GM18951 (cell line): ENCODE data around the gene TGFBI.

Source experiments
- POLR2A ChIP-seq: IDR thresholded peaks from 4 replicates; pipeline ENCODE4 v1.6.1; 2011; ENCODE audit warnings: mild to moderate bottlenecking; ENCODE audit not compliant: insufficient read length, insufficient read depth; ENCODE audit errors: extremely low read depth
- in situ Hi-C: fragments of 300-500 bp; cut with MboI; formaldehyde crosslinking; loops from one replicate; pipeline ENCODE4 v1.12.0; 2022; ENCODE audit warnings: low sequenced_read_pairs, mixed read lengths, inconsistent platforms; ENCODE audit not compliant: unreplicated experiment

Gene TGFBI

DNA sequence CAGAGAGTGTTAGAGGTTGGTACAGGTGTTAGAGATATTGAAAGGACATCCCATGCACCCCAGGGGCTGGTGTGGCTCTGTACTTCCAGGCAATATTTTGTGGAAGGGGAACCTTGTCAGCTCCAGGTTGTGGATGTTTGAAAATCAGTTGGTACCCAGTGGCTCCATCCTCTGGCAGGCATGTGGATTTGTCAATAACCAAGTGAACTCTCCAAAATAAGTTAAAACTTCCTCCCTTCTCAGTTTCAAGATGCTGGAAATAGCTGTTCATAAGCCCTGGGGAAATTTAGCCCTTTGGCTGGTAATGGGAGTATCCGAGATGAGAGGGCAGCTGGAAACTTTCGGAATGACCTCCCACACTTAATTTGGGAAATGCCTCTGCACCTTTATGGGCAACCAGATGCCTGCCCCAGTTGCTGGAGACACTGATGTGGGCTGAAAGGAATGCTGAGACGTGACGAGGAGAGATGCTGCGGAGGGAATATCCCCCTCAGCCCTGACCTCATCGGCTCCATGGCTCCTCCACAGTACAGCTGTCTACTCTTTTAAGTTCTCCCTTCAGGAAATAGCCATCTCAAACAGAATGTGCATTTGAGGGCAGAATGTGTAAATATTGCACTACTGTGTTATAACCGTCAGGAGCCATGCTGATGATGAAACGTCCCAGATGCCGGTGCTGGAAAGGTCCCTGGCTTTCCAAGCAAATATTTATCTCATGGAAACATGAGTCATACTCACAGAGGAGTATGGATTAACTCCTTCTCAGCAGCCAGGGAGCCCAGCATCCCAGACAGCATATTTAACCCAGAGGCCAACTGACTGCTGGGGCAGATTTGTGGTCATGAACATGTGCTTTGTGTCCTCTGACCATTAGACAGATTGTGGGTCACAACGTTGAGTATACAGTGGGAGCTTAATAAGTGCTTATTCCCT, 29.5 kb downstream of the TGFBI start:
- in situ Hi-C loops = no loop called here

DNA sequence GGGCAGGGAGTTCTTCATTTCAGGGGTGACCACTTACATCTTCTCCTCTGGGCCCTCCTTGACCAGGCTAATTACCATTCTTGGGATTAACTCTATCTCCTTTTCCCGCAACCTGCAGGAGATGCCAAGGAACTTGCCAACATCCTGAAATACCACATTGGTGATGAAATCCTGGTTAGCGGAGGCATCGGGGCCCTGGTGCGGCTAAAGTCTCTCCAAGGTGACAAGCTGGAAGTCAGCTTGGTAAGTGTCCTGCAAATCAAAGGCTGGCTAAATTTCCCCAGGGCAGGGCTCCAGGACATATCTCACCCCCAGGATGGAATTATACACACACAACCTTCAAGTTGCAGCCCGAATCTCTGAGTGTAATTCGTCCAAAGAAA, 30.2 kb downstream of the TGFBI start:
- in situ Hi-C loops = no loop called here
- no peak for TF ChIP-seq POLR2A

More for the DNA sequence above, 29.5 kb downstream of the TGFBI start:
- TF ChIP-seq POLR2A = no peak

DNA sequence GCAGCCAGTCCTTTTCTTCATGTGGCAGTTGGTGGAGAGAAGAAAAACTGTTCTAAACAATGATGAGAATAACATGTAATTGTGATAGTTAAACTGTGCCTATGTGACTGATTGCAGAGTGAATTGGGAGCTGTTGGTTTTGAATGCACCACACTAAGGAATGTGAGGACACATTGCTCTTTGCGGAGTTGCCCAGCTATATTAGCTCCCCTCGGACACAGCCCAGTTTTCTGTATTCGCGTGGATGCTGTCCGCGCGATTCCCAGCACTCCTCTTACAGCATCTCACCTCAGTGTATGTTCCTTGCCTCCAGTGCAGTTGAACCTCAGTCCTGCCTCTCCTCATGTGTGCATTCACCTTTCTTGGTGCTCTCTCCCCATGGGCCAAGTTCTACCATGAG, 32.2 kb downstream of the TGFBI start:
- in situ Hi-C loops = no loop called here
- TF ChIP-seq POLR2A = no peak

DNA sequence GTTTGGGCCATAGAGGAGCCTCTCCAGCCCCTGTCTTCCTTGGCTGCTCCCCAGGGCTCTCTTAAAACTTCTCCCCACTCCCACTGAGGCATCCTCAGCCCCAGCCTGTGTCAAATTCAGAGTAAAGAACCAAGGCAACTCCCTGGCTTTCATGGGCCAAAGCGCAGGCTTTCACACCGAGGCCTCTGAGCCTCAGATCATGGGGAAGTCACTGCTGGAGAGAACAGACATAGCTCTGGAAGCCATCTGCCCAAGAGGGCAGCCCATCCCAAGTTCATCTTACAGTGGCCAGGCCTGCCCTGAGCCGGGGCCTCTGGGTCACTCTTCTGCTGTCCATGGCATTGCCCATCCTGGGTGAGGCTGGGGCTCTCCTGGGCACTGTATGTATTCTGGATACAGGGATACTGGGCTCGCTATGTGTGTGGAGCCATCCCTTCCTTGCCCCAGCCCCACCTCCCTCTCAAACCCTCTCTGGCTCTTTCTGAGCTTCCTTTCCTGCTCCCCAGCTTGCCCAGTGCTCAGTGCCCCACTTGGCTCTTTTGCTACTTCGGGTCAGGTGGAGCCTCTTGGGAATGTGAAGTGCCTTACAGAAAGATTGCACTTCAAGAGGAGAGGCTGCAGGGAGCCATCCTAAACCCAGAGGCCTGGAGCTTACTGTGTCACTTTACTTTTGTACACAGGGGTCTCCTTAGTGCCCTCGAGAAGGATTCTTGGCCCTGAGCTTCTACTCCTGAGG, 33.0 kb downstream of the TGFBI start:
- in situ Hi-C loops = no loop called here

DNA sequence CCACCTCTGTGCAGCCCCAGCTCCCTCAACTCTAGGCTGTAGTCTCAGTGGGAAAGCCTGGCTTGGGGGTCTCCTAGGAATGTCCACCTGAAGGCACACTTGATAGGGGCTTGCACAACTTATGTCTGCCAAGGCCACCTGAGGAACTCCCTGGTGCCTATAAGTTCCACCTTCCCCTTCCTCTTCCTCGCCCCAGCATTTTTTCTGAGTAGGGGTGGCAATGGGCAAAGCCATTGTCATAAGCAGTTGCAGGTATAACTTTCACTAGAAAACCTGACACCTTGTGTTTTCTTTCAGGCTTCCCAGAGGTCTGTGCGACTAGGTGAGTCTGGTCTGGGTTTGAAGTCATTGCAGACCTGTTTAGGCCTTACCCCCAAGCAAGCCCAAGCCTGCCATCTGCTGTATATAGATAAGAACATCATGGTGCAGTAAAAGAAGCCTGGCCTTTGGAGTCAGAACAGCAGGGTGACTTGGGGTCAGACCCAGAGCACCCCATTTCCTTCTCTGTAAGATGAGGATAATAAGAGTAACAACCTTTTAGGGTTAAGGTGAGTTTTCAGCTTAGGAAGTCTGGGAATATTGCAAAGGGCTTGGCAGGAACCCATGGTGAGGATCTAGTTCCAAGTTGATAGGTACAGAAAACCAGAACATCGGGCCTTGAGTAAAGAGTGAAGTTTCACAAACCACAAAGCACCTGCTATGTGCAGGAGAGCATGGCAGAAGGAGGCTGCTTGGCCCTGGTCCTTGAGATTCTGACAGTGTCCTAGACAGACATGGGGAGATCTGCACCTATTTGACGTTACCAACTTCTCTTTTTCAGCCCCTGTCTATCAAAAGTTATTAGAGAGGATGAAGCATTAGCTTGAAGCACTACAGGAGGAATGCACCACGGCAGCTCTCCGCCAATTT, 33.8 kb downstream of the TGFBI start:
- in situ Hi-C loops = no loop called here
- TF ChIP-seq POLR2A = no peak

More for the DNA sequence above, 33.0 kb downstream of the TGFBI start:
- no peak for TF ChIP-seq POLR2A

DNA sequence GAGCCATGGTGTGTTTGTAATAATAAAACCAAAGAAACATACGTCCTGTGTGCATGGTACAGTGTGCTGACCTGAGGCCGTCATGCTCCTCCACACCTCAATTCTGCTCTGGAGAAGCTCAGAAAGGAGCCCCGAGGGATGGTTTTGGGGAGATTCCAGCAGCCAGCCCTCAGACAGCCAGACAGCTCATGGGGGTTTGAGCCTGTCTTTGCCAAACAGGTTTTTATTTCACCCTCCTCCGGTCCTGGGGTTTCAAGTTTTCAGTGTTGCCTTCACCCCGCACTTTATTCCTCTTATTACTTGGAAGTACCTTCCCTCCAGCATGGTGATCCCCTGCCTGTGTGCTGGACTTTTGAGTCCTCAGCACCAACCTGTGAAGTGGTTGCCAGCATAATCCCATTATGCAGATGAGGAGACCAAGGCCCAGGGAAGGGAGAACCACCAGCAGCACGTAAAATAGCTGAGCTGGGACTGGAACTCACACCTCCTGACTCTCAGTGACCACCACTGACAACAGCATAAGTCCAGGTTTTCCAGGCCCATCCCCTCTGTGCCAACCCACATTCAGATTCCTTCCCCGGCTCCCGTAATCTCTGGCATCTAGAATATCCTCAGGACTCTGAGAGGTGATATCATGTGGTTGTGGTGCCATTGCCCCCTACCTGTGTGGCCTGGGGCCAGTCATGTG, 35.1 kb downstream of the TGFBI start:
- in situ Hi-C loops = no loop called here
- no peak for TF ChIP-seq POLR2A

DNA sequence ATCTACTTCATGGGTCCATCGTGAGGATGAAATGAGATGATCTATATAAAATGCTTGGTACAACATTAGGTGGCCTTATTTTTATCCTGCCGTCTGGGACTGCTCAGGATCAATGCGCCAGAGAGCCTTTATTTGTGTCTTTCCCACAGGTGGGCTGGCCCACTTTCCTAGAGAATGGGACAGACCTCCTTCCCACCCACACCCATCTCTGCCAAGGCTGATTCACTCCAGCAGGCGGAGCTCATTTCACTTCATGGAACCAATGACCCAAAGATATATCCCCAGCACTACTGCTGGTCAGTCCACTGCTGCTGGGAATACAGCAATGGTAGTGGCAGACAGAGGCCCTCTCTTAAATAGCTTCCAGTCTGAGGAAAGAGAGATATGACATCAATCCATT, 35.7 kb downstream of the TGFBI start:
- in situ Hi-C loops = no loop called here
- TF ChIP-seq POLR2A = no peak

DNA sequence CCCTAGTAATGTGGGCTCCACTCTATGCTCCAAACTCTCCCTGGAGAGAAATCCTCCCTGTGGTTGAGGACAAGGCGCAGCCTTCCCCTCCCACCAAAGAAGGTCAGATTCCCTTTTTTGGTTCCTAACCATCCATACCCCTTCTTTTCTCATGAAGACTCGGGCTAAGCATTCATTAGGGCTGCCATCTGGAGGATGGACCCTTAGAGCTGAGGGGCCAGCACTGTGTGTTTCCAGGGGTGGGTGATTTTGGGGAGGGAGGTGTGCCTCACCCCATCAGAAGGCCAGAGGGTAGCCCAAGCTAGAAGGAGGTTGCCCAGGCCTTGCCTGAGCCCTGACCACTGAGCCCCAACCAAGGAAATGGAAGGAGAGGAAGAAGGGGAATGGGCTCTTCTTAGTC, 36.8 kb downstream of the TGFBI start:
- TF ChIP-seq POLR2A = no peak
- in situ Hi-C loops = no loop called here

DNA sequence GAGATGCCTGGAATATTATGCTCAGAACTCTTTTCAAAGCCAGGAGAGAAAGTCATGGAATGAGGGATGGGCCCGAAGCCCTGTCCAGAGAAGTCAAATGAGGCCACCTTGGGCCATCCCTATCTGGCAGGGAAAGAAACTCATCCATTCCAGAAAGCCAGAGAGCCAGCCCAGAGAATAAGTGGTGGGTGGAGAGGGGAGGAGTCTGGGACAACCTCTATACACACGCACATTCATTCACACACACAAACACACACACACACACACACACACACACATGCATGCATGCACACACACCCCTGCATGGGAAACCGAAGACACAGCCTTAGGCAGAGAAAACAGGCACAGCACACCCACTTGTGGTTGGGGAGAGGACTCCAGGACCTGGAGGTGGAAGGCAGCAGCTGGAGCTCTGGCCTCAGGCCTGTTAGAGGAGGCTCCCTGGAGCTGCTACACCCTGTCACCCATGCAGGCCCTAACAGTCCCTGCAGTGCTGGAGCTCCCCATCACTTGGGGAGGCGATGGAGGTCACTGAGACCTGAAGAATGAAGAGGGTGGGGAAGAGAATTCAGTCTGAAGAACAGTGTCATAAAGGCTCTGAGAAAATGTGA, 38.0 kb downstream of the TGFBI start:
- no peak for TF ChIP-seq POLR2A
- in situ Hi-C loops = no loop called here

DNA sequence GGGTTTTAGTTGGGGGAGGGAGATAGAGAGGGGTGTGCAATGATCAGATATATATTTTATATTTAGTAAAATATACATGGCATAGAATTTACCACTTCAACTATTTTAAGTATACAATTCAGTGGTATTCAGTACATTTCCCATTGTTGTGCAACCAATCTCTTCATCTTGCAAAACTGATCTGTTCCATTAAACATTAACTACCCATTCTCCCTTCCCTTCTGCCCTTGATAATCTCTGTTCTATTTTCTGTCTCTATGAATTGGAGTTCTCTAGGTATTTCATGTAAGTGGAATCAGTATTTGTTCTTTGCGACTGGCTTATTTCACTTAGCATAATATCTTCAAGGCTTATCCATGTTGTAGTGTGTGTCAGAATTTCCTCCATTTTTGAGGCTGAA, 38.6 kb downstream of the TGFBI start:
- in situ Hi-C loops = no loop called here
- no peak for TF ChIP-seq POLR2A

DNA sequence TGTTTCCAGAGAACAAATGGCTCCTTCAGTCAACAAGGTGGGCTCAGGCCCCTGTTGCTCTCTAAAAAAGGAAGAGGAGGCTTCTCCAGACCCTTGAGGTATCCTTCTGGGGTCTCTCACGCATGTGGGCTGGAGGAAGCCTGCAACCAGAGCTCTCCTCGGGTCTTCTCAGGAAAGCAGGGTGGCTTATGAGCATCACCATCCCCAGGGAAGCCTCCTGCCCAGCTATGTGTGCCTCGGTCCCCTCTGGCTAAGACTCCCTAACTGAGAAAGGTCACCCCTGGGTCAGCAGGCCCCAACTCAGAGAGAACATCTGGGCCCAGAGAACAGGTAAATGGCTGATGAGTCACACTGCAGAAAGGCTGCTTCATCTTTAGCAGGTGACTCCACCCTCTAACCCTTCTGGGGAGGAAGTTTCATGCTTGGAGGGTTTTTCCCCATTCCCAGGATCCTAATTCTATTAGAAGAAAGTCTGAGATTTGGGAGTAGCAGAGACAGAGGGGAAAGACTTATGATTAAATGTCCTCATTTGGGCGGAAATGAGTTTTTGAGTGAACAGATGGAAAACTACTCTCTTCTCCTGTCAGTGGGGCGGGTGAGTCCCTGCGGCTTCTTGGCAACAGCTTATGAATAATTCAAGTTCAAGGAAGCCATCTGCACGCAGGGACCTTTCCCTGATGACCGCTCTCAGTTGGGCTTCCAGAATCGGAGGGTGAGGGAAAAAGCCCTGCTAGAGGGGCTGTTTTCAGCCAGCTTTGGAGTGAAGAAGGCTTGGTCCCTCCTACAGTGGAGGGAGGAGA, 41.9 kb downstream of the TGFBI start:
- no peak for TF ChIP-seq POLR2A
- in situ Hi-C loops = no loop called here

DNA sequence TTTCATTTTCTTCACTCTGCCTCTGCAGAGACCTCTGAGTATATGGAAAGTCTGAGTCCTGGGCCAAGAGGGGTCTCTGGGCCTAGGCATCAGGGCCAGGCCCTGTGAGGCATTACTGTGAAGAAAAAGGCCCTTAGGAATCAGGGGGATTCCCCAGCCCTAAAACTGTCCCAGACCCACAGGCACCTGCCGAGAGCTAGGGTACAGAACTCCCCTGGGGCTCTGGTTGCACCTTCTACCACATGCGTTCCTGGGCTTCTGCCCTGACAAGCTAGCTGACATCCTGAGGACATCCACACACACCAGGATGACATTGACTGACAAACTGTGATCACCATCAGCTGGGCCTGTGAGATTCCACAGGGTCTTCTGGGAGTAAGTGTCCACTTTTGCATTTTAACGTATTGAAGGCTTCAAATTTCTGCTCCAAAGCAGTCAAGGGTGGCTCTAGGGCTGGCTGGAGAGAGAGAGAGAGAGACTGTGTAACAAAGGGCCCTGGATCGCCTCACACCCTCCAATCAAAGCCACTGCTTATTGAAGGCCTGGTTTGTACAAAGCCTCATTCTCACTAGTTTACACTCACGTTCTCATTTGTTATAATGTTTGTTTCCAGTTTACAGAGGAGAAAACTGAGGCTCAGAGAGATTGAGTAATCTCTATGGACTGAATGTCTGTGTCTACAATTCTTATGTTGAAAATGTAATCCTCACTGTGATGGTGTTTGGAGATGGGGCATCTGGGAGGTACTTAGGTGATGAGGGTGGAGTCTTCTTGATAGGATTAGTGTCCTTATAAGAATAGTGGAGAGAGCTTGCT, 45.1 kb downstream of the TGFBI start:
- no peak for TF ChIP-seq POLR2A
- in situ Hi-C loops = no loop called here
